GM18858 (cell line): Measurements from ENCODE around the gene PLS3.

ENCODE experiments used
- ATAC-seq: cut with Tn5 transposase; IDR thresholded peaks from one replicate; pipeline ENCODE4 v1.9.1; 2021; ENCODE audit not compliant: unreplicated experiment

PLS3 gene

GRCh38 chrX:115687595-115687994 is 126.6 kb downstream of the PLS3 start:
- ATAC-seq: no peak

DNA sequence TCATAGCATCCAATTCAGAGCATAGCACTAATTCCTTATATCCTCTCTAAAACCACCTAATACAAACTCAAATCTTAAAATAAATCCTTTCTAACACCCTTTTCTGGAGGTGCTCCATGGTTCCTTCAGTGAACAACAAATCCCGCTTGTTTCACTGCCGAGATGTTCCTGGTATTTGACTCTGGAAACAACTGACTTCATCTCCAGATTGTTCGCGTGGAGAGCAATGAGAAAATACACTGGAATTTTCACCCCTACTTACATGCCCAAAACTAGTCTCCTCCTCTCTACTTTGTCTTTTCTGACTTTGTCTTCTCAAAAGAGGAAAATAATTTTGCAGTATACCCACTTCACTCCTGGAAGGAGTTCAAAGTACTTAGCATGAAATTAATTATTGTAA is 129.0 kb downstream of the PLS3 start:
- no peak for ATAC-seq

DNA sequence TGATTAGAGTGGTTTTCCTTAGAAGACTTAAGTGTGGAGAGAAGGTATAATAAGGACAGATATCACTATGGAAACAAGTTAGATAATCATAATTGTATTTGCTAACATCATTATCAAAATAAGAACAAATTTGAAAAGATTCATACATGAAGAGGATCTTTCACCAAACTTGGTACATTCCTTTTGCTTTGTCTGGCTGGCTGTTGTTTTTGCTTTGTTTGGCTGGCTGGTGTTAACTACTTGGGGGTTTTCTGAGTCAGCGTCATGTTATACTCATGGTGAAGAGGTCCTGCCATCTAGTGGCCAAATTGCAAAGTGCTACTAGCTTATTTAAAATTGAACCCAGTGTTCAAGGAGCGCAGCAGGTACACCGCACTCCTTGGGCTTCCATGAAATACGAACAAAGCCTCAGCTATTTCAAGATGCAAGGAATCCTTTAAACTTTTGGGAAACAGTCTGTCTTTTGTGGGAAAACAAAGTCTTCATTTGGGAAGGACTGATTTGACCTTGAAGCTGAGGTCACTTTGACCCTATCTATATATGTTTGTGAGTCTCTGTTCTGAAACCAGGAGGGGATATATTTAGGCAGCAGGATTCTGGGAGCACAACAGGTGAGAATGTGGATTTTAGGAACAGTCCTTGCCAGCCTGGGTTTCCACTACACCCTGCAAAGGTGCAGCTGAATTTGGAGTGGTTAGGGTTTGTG is 129.7 kb downstream of the PLS3 start:
- peak; percentile 98 for ATAC-seq

GRCh38 chrX:115693476-115693875 is 132.5 kb downstream of the PLS3 start:
- no peak for ATAC-seq

GRCh38 chrX:115694028-115694427 is 133.1 kb downstream of the PLS3 start:
- ATAC-seq: no peak

- ATAC-seq: no peak
Measured at GRCh38 chrX:115696039-115696438, 135.1 kb downstream of the PLS3 start.

- no peak for ATAC-seq
Measured at GRCh38 chrX:115696939-115697338, 136.0 kb downstream of the PLS3 start.

GRCh38 chrX:115697806-115698205 is 136.8 kb downstream of the PLS3 start:
- no peak for ATAC-seq
